ENCODE data around the gene VWA3A.

- no peak for TF ChIP-seq EZH2phosphoT487 (IDR thresholded peaks at IDR 0.05; ENCODE audit: insufficient read depth, low read depth)
- no peak for TF ChIP-seq EZH2 (IDR thresholded peaks at IDR 0.05; ENCODE audit: insufficient read depth, poor library complexity, severe bottlenecking)
Observed at GRCh38 chr16:22120440-22120839, 28.1 kb downstream of the VWA3A start.
